Osteoblast (primary cell): ENCODE data around the gene GPR42. TPM values are rescaled to one million over a fixed set of nuclear protein-coding genes. Genes with fewer than 3 reads are reported as not detected.

Experiments
- DNase-seq: peaks from one replicate; pipeline ENCODE4 v3.0.0; 2011; ENCODE audit warnings: low spot score, mixed read lengths; ENCODE audit not compliant: insufficient read length; ENCODE audit errors: missing footprints
- H2AFZ ChIP-seq: 2 replicates; pipeline ENCODE4 v1.6.0; 2011; ENCODE audit warnings: mild to moderate bottlenecking, low read length
- H3K27ac ChIP-seq: 2 replicates; pipeline ENCODE4 v1.5.1; 2011; ENCODE audit warnings: mild to moderate bottlenecking, low read depth, low read length, moderate library complexity
- H3K27me3 ChIP-seq: 2 replicates; pipeline ENCODE4 v1.6.0; 2012; ENCODE audit warnings: mild to moderate bottlenecking, control low read depth, inconsistent platforms, low read length, moderate library complexity; ENCODE audit not compliant: insufficient read depth
- H3K36me3 ChIP-seq: 2 replicates; pipeline ENCODE4 v1.5.1; 2011; ENCODE audit warnings: mild to moderate bottlenecking, low read length, control low read depth, moderate library complexity; ENCODE audit not compliant: insufficient read depth
- H3K4me1 ChIP-seq: 2 replicates; pipeline ENCODE4 v1.5.1; 2011; ENCODE audit warnings: mild to moderate bottlenecking, low read length, control low read depth, moderate library complexity; ENCODE audit not compliant: insufficient read depth
- H3K4me2 ChIP-seq: 2 replicates; pipeline ENCODE4 v1.6.0; 2011; ENCODE audit warnings: mild to moderate bottlenecking, low read length; ENCODE audit not compliant: insufficient read depth
- H3K4me3 ChIP-seq: fragments of 200-600 bp; sonication (generic); 3 replicates; pipeline ENCODE4 v1.5.1; 2012; ENCODE audit warnings: mild to moderate bottlenecking, low read length, inconsistent platforms; ENCODE audit not compliant: insufficient read depth
- H3K79me2 ChIP-seq: 2 replicates; pipeline ENCODE4 v1.6.0; 2012; ENCODE audit warnings: mild to moderate bottlenecking, low read length, control low read depth, inconsistent platforms; ENCODE audit not compliant: insufficient read depth
- H3K9me3 ChIP-seq: 2 replicates; pipeline ENCODE4 v1.5.1; 2011; ENCODE audit warnings: low read depth, low read length, control low read depth
- H4K20me1 ChIP-seq: 2 replicates; pipeline ENCODE4 v1.6.0; 2012; ENCODE audit warnings: mild to moderate bottlenecking, low read length, control low read depth; ENCODE audit not compliant: insufficient read depth
- CTCF ChIP-seq: IDR thresholded peaks from 2 replicates; pipeline ENCODE4 v1.5.1; 2011; ENCODE audit warnings: mild to moderate bottlenecking, low read depth, low read length, moderate library complexity; ENCODE audit errors: extremely low read depth
- total RNA-seq: library from RNA; depleted of rRNA; stranded (reverse); fragments of >200 nt; gene quantifications from 2 replicates; pipeline ENCODE4 v1.2.3, GENCODE V29; 2012

The GPR42 gene
- total RNA-seq, 1 donor = not detected

GRCh38 chr19:35392742-35393715, 22.2 kb downstream of the GPR42 start:
- no peak overlapping the region for H2AFZ ChIP-seq
- no peak for TF ChIP-seq CTCF
- DNase-seq = no peak

GRCh38 chr19:35395382-35396199, 24.7 kb downstream of the GPR42 start:
- H3K4me2 ChIP-seq = no peak overlapping the region
- H3K4me3 ChIP-seq = no peak overlapping the region
- no peaks in the 10 kb centered on the region for H3K4me1 ChIP-seq
- H3K79me2 ChIP-seq = no peaks in the 10 kb centered on the region
- H3K36me3 ChIP-seq = no peaks in the 10 kb centered on the region
- no peaks in the 10 kb centered on the region for H4K20me1 ChIP-seq
- H3K9me3 ChIP-seq = no peaks in the 10 kb centered on the region
- H3K27me3 ChIP-seq = no peaks in the 10 kb centered on the region
- TF ChIP-seq CTCF = no peak
- no peak overlapping the region for H3K27ac ChIP-seq
- DNase-seq = no peak
- H2AFZ ChIP-seq = peak overlapping the region; percentile 29

More at GRCh38 chr19:35392742-35393715, 22.2 kb downstream of the GPR42 start:
- Histone ChIP-seq H3K27ac (no peak overlapping the region), H3K4me3 (no peak overlapping the region), H3K36me3 (no peaks in the 10 kb centered on the region), H3K9me3 (no peaks in the 10 kb centered on the region), H3K79me2 (no peaks in the 10 kb centered on the region), H4K20me1 (no peaks in the 10 kb centered on the region), H3K27me3 (no peaks in the 10 kb centered on the region), H3K4me1 (no peaks in the 10 kb centered on the region), H3K4me2 (no peak overlapping the region)

GRCh38 chr19:35396240-35396885, 25.5 kb downstream of the GPR42 start:
- Histone ChIP-seq H3K79me2 (no peaks in the 10 kb centered on the region), H3K36me3 (no peaks in the 10 kb centered on the region), H3K27ac (no peak overlapping the region), H3K4me1 (no peaks in the 10 kb centered on the region), H4K20me1 (no peaks in the 10 kb centered on the region), H3K9me3 (no peaks in the 10 kb centered on the region), H2AFZ (no peak overlapping the region), H3K4me3 (no peak overlapping the region), H3K4me2 (no peak overlapping the region), H3K27me3 (no peaks in the 10 kb centered on the region)
- no peak for TF ChIP-seq CTCF
- no peak for DNase-seq
